GM21786 (cell line): ENCODE data around the gene REEP1.
"Not testable (repeated sequence)": the region's sequence is repeated elsewhere in the genome, so short reads cannot be mapped to it uniquely, and the experiment has no call there.

Source experiments
- ATAC-seq: cut with Tn5 transposase; IDR thresholded peaks from one replicate; pipeline ENCODE4 v1.9.1; 2021; ENCODE audit not compliant: unreplicated experiment

Gene REEP1

DNA sequence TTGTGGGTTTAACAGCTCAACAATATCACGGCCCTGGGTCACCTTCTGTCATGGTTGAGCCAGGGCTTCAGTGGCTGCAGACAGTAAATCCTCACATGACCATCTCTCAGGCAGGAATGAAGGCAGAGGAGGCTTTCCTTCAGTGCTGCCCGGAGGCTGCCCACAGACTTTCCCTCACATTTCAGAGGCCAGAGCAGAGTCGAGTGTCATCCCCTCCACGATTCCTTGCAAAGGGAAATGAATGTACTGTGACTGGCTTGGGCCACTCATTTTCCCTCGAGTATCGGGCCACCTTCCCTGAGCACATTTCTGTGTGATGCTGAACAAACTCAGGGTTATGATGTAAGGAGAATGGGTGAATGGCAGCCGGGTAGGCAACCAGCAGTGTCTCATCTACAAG is 10.0 kb upstream of the REEP1 start:
- no peak for ATAC-seq

DNA sequence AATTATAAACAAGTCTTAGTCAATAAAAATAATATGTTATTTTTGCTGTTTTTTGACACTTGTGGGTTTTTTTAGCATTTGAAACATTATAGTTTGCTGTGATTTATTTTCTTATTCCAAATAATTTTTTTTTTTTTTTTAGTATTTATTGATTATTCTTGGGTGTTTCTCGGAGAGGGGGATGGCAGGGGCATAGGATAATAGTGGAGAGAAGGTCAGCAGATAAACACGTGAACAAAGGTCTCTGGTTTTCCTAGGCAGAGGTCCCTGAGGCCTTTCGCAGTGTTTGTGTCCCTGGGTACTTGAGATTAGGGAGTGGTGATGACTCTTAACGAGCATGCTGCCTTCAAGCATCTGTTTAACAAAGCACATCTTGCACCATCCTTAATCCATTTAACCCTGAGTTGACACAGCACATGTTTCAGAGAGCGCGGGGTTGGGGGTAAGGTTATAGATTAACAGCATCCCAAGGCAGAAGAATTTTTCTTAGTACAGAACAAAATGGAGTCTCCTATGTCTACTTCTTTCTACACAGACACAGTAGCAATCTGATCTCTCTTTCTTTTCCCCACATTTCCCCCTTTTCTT is 8.5 kb upstream of the REEP1 start:
- ATAC-seq = not testable (repeated sequence)

DNA sequence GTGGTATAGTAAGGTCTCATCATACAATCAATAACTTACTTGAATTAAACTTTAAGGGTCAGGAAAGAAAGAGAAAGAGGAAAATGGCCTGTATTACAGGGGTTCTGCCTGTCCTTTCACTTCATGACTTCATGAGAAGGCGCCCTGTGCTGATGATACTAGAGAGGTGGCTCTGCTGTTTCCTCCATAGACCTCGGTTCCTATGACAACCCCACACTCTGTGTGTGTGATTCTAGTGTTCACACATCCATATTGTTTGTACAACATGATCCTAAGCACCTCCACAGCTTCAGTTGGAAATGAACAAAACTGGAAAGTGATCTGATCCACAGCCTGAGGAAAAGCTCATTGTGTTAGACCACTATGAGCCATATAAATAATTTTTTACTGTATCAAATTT is 7.0 kb upstream of the REEP1 start:
- no peak for ATAC-seq

DNA sequence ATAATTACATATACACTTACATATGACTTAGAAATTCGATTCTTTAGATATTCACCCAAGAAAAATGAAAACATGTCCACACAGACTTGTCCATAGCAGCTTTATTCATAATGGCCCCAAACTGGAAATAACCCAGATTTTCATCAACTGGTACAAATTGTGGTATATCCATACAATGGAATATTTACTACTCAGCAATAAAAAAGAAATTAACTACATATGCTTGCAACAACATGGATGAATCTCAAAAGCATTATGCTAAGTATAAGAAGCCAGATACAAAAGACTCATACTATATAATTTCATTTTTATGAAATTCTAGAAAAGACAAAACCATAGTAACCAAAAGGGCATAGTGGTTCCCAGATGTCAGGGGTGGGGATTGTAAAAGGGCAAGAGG is 5.1 kb upstream of the REEP1 start:
- ATAC-seq = no peak

DNA sequence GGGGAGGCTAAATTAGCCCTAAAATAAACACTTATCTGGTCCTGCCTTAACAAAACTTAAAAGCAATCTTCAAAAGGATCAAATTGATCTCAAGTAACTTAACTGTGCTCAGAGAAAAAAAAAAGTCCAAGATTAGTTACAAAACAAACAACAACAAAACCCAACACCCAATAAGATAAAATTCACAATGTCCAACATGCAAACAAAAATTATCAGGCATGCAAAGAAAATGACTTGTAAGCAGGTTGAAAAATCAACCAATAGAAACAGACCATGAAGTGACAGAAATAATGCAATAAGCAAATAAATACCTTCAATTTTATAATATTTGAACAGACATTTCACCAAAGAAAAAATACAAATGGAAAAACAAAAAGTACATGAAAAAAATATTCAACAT is 4.0 kb upstream of the REEP1 start:
- no peak for ATAC-seq

DNA sequence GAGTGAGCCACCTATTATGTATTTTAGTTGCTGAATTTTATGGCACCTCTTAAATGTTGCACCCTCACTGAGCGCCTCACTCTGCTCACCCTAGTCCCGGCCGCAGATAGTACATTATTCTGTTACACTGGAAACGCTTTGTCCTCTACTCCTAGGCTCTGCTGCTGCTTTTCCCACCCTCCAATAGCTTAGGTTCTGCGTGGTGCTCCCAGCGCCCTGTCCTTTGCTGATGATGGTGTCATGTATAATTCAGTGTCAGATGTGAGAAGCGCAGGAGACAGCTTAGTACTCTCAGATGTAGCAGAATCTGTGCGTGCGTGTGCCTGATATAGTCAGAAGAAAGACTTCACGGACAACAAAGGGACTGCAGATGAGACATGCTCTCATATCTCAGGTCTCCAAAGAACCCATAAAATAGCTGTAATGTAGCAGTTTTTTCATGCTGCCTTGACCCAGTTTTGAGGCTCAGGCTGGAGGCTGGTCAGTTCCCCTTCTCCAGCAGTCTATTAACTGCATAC is 1.4 kb upstream of the REEP1 start:
- no peak for ATAC-seq

DNA sequence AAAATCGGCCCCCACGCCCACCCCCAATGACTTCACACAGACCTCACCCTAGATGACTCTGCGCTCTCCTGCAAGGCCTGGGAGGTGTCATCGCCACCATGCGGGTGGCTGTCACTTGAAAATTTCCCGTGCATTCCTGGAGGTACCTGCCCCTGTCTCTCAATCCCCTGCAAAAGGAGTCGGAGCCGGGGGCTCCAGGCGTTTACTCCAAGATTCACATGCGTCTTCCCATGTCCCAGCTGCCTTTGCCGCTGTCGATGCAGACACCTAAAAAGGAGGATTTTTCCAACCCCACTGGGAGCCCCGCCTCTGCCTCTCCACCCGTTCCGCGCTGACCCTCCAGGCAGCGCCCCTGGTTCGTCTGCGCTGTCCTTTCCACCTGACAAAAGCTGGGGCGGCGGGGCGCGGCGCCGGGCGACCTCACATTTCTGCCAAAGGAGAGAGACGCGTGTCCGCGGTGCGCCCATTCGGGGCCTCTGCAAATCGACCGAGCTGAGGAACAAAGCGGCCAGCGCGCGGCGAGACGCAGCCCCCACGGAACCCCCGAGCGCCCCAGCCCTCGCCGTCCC is 667 bp downstream of the REEP1 start:
- ATAC-seq = no peak

DNA sequence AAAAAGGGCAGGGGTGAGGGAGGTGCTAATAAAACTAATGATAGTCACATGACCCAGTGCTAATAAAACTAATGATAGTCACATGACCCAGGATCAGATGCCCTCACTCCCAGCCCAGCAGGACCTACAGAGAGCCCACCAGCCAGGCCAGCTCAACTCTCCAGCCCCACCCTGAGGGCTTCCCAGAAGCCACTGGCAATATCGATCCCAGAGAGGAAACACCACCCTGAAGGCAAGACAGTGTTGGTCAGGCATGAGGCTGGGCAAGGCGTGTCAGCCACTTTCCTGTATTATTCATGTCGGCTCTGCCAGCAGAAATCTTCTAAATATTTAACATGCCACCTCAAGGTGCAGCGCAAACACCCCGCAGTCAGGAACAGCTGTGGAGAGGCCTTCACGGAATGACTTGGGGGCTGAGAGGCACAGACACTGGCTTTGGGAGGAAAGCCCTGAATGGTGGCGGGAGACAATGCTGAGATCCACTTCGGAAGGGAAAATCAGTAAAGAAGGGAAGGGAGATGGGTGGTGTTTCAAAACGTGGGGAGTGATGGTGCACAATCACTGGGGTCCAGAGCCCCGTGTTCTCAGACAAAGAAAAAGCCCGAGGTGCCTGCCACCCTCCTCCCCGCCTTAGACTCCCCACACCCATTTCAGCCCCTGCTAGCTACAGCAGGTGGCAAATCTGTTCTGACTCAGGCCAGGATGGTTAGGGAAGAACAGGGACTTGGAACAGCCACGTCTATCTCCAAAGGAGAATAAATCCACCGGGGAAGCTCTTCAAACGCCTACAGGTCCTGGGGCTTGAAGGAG is 1.4 kb downstream of the REEP1 start:
- no peak for ATAC-seq

DNA sequence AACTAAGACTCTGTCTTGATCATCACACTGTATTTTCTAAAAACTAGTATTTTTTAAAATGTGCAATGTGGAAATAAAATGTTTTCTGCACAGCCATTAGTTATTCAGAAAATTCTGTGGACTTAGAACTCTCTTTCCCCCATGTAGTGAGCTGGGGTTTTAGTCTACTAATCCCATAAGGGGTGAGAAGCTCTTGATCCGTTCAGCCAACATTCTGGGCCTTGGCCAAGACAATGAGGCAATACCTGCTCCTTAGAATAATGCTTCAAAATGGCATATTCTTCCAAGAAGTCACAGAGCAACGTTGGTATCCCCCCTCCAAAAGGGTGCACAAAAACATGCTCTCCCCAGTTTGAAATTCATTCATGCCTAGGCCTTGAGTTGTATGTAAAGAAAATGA is 4.0 kb downstream of the REEP1 start:
- ATAC-seq = no peak

DNA sequence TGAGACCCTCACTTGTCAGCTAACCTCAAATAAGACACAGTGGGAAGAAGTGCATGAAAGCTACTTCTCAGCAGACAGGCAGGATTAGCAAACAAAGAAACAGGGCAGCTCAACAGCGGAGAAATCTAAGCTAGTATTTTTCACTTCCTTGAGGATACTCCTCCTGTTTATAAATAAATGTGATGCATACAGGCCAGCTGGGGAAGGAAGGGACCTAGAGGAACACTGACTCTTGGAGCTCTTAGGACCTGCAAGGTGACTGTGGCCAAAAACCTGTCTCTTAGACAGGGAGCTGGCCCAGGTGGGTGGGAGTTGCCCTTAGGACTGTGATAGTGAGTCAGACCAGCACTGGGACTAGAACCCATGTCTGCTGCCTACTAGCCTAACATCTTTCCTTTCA is 4.8 kb downstream of the REEP1 start:
- no peak for ATAC-seq

DNA sequence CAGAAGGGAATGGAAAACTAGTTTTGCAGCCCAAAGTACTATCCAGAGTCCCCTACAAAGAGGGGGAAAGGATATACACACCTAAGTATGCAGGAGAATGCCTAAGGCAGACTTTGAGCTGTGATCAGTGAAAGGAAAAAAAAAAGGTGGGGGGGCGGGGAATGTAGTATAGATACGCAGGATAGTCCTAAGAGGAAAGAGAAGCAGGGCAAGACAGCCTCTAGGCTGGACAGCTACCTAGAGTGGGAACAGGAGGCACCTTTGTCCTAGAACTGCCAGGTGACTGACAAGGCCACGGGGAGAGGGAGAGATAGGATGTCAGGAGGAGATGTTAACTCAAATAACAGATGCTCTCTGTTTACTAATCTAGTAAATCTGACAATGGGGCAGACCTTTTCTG is 6.0 kb downstream of the REEP1 start:
- ATAC-seq = no peak

DNA sequence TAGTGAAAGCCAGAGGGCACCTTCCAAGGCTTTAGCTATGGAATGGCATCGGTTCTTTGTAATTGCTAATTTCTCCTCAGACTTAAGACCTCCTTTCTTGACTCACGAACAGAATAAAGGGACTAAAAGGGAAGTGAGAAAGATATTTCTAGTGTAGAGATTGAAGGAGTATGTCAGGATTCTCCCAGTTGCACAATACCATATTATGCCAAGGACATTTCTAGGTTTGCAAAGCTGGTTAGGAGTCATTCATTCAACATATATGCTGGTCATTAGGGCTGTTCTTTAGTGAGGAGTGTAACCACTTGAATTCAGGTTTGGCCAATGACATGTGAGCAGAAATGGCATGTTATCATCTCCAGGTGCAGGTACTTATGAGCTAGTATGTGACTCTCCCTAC is 7.4 kb downstream of the REEP1 start:
- no peak for ATAC-seq

DNA sequence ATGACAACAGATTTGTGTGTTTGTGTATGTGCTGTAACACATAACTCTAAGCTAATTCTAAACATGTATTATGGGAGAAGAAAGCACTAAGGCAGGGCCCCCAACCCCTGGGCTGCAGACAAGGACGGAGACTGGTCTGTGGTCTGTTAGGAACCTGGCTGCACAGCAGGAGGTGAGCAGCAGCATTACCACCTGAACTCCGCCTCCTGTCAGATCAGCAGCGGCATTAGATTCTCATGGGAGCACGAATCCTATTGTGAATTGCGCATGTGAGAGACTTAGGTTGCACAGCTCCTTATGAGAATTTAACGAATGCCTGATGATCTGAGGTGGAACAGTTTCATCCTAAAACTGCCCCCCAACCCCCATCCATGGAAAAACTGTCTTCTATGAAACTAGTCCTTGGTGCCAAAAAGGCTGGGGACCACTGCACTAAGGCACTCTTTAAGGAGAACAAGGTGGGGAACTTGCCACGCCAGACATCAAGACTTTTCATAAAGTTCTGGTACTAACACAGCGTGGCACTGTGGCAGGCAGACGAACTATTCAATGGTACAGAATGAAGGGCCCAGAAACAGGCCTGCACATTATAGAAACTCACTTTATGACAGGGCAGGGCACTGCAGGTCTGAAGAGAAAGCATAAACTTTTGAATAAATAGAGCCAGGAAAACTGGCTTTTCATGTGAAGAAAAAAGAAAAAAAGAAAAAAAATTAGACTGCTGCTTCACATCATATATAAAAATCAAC is 14.0 kb downstream of the REEP1 start:
- no peak for ATAC-seq

DNA sequence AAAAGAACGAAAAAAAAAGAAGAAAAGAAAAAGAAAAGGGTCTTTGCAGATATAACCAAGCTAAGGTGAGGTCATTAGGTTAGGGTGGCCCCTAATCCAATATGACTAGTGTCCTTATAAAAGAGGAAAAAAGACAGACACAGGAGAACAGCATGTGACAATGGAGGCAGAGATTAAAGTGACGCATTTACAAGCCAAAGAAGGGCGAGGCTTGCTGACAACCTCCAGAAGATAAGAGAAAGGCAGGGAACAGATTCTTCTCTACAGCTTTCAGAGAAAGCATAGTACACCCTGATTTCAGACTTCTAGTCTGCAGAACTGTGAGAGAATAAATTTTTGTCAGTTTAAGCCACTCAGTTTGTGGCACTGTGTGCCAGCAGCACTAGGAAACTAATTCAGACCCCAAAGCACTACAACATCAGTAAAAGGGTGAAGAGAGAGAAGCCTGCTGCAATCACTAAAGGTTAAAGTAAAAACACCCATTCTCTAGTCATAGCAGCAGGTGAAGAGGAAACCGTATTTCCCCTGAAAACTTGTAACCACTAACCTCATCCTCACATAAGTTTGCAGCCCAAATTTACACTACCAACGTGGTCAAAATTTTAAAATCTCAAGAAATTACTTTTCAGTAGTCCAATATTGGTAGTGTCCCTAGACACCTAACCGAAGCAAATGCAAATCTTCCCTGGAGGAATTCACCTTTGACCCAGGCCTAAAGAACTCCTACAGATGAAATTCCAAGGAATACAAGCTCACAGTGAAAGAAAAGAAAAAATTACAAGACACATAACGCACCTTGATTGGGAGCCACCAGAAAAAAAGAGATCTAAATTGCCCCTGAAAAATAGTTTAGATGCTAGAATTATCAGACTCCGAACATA is 17.5 kb downstream of the REEP1 start:
- no peak for ATAC-seq

DNA sequence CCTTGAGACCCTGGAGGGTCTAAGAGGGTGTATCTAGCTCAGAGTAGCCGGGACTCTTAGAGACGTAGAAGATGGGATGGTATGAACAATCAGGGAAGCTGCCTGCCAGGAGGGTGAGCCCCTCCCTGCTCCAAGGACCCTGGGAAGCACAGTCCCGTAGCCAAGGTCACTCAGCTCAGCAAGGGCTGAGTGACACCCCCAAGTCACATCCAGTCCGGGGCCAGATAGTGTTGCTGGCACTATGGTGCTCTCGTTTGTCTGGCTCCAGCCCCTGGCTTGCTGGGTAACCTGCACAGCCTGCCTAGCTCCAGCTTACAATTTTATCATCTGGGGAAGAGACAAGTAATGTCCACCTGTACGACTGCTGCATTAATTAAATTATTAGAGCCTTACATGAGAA is 22.3 kb downstream of the REEP1 start:
- no peak for ATAC-seq

DNA sequence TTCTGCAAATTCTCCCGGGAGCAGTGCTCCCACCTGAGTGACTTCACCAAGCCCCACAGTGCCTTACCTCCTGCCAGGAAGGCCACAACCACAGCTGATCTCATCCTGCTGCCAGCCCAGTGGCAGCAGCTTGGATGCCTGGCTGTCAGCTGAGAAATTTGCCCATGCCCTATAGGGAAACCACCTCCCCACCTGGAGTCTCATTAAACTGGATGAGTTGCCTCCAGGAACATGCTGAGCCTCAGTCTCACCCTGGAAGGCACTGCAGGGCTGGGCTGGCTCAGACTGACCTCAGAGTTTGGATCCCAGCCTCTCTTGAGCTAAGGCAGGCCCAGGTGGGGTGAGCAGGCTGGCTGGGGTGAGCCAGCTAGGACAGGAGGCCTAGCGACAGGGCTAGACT is 23.3 kb downstream of the REEP1 start:
- no peak for ATAC-seq

DNA sequence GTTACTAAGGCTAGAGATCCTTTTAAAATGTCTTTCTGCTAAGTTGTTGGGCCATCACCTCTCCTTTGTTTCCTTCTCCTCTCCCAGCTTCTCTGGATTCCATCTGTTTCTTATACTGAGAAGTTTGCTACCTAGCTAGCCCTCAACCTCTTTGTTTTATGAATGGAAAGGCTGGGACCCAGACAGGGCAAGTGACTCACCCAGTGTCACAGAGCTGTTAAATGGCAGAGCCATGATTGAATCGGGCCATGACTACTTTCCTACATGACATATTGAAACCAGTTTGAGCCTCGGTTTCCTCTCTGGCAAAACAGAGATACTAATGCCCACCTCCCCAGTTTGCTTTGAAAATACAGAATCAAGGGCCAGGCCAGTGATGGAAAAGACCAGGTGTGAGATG is 24.1 kb downstream of the REEP1 start:
- no peak for ATAC-seq

DNA sequence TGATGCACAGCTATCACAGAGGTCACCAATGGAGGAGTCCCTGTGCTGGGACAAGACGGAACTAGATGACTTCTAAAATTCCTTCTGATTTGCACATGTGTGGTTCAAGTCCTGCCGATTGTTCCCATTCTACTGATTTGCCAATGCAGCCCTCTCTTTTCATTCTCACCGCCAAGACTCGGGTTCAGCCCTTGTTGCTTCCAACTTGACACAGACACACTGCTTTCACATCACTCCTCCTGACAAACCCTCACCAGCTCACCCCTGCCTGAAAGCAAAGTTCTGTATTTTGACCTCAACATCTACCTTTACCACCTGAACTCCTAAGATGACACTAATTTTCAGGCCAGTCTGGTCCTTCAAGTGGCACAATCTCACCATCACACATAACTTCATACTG is 25.5 kb downstream of the REEP1 start:
- no peak for ATAC-seq

DNA sequence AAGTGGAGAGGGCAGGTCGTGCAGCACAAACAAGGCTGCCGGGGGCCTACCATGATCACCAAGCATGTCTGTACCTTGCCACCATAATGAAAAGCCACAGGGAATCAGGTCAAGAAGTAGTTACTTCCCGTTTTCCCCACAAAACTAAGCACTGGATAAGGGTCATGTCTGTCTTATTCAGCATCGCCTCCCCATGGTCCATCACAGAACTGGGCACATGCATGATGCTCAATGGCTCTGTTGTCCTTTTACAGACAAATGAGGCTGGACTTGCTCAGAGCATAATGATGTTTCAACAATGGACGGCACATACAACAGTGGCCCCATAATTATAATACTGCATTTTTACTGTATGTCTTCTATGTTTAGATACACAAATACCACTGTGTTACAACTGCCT is 27.5 kb downstream of the REEP1 start:
- no peak for ATAC-seq

DNA sequence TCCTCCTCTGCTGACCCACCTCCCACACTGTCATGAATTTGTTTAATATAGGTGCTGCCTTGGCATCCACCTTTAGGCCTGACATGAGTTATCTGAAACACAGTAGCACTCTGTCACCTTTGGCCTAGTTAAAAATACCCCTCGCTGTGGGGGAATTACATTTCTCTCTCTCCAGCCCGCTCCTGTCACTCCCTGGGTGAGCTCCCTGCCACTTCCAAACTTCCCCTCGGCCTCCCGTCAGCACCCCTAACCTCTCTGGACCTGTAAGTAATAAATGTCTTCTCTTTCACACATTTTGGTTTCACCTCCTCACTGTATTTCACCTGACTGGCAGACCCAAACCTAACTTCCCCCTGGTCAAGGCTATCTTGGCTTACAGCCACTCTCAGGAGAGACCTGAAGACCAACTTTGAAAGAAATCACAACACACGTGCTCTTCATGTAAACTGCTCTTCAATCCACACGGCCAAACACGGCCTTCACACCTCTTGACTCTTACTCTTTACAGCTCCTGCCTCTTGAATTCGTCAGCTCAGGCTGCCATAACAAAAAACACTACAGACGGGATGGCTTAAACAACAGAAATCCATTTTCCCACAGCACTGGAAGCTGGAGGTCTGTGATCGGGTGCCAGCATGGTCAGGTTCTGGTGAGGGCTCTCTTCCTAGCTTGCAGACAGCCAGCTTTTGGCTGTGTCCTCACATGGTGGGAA is 28.3 kb downstream of the REEP1 start:
- ATAC-seq = no peak
